ENCODE measurements around the gene NRP1.

NRP1 gene

DNA sequence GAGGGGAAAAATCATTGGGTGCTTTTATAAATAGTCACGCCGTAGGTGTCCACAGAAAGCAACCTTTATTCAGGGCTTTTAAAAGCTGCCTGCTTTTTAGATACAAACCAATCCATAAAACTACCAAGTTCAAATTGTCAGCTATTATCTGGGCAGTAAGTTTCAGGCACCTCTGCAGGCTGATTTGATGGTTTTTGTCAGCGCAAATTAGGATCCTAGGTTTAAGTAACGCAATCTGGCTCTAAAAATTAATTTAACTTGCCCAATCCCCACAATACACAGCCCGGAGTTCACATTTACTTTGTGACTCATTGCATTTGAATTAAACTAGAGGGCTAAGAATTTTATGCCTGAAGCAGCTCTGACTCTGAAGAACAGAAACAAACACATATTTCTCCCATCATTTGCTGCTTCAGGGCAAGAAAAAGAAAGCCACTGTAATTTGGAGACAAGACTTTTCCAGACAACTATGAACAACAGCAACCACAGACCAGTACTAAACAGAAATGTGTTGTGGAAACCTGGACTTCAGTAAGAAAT lies 43.3 kb downstream of the NRP1 start:
- DNase-seq (ENCODE audit: low read depth, low spot score): peak; percentile 91

- peak; percentile 77 for DNase-seq (ENCODE audit: low read depth, low spot score)
These were observed 44.0 kb downstream of the NRP1 start for GRCh38 chr10:33290321-33291052.

DNA sequence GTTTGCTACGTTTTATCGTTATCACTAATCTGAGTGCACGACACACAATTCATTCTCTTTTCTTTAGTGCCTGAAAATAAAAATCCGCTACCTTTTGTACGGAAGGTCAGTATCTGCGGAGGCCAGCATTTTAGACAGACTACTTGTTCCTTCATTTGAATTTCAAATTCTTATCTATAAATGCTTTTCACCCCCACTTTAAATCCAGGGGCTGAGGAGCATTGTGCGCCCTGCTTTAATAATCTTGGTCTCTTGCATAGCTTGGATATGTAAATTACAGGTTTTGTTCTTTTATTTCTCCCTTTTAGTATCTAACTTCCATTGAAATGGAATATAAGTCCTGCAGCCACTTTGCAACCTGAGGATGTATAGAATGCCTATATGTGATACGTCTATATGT lies 44.7 kb downstream of the NRP1 start:
- no peak for DNase-seq (ENCODE audit: low read depth, low spot score)

GRCh38 chr10:33288127-33288526 lies 46.3 kb downstream of the NRP1 start:
- no peak for DNase-seq (ENCODE audit: low read depth, low spot score)

DNA sequence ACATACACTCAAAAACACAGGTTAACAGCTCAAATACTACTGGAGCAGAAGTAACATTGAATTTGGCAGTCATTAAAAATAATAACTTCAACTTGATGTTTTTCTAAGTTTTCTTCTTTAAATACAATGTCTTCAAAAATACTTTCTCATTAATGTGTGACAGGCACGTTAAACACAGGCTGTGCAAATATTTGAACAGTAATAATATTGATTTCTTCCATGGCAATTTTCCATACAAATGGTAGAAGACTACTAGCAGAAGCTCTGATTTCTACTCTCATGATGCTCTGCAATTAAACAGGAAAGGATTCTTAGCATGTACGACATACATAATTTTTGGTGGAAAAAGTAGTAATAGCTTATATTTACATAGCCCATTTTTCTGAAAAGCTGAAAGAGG lies 47.4 kb downstream of the NRP1 start:
- DNase-seq (ENCODE audit: low read depth, low spot score): no peak

GRCh38 chr10:33286157-33286934 lies 48.1 kb downstream of the NRP1 start:
- no peak for DNase-seq (ENCODE audit: low read depth, low spot score)

DNA sequence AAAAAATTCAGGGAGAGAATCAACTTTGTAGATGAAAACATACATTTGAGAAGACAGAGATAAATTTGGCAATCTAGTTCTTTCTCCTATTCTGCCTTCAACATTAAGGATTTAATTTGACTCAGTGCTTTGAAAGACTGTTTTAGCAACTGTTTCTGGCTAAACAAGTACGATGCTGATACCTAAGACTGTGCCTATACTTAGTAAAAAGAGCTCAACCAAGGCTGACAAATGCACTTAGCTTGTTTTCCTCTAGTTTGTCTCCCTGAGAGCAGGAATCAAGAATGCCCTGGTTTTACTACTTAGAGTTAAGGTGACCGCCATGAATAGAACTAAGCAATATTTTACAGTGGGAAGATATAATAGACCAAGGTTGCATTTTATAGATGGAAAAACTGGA lies 49.5 kb downstream of the NRP1 start:
- DNase-seq (ENCODE audit: low read depth, low spot score): no peak

DNA sequence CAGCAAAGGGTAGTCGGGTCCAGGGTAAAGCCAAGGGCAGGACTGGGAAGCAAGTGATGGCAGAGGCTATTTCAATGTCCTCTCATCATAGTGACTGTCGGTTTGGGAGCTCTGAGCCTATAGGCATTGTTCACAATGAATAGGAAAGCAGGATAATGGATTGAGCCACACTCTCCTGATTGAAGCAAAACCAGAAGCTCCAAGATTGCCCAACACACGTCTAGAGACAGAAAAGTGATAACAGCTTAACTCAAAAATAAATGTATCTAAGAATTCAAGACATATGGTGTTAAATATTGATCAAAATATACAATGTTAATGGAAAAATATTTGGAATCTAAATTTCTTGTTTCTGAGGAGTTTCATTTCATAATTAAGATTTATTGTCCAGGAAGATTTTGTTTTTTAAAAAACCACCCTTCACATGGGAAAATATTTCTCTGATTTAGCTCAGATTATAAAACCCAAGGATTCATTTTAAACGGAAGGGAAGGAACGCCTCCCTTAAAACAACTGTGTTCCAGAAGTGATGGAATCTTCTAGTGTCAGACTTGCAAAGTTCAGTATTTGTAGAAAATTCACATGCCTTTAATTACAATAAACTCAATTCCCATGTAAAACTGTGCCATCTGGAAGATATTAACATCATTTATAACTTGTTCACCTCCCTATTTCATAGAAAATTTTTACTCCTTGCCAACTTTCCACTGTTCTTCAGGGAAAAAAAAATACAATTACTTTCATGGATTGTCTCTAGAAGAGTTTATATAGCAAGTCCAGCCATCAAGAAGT lies 54.5 kb downstream of the NRP1 start:
- no peak for DNase-seq (ENCODE audit: low read depth, low spot score)

DNA sequence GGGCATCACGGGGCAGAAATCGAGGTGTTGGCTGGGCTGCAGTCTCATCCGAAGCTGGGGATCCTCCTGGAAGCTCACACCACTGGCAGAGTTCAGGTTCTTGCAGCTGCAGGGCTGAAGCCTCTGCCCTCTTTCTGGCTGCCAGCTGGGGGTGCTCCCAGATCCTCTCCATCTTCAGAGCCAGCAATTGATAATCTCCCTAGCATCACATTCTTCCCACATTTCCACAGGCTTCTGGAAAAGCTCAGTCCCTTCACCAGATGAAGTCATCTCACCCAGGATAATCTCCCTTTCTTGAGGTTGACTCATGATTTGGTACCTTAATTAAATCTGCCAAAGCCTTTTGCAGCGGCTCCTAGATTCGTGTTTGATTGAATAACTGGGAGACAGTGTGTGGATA lies 55.2 kb downstream of the NRP1 start:
- peak; percentile 34 for DNase-seq (ENCODE audit: low read depth, low spot score)

- DNase-seq (ENCODE audit: low read depth, low spot score): no peak
These were observed 56.3 kb downstream of the NRP1 start for GRCh38 chr10:33278198-33278597.

- DNase-seq (ENCODE audit: low read depth, low spot score): peak; percentile 47
These were observed 57.3 kb downstream of the NRP1 start for GRCh38 chr10:33277135-33277536.

DNA sequence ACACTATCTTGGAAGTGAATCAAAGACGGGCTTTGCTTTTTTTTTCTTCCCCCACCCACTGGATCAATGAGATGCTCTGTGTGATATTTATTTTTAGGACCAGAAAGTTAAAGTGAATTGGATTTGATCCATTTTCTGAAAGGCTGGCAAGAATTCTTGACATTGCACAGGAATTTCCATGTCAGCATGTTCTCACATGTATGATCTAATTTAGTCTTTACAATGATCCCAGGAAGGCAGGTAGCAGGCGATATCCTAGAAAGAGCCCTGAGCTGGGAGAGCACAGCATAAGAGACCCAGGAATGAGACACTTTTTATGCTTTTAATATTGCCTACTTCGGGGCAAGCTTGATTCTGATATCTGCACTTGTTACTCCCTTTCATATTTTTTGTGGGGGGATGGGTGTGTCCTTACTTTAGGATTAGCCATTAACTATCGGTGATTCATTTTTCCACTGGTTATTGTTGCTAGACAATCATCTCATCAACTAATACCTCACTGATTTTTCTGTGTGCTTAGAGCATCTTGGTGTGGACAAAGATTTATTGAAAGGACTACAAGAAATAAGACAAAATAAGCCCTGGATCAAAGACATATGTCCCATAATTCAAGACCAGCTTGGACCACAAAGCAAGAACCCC lies 58.1 kb downstream of the NRP1 start:
- DNase-seq (ENCODE audit: low read depth, low spot score): no peak

GRCh38 chr10:33274096-33274785 lies 60.2 kb downstream of the NRP1 start:
- no peak for DNase-seq (ENCODE audit: low read depth, low spot score)

DNA sequence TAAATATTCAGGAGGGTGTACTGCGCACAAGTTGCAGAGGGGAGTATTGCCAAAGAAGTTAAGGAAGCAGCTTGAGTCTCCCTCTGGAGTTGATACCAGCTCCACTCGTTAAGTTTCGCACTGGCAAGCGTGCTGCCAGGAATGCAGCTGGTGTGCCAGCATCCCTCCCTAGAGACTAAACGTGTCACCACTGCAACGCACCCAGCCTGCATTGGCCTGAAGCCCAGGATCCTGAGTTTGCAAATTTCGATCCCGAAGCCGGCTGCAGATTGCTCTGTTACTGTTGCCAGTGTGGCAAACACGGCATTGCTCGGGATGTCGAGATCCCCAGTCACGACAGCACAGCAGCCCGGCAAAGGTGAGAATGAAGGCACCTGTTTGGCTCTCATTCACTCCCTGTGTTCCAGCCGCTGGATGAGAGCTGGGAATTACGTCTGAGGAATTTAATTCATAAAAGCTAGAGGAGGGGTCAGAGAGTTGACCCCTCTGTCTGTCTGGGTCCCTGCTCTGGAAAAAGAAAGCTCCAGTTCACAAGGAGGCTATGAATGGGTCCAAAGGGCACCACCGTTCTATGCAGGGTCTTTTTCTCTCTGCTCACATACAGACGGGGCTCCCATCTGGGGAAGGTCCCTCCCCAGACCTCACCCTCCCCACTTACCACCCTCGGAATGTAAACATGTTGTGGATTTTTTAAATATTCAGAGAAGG lies 61.0 kb downstream of the NRP1 start:
- peak; percentile 97 for DNase-seq (ENCODE audit: low read depth, low spot score)

- DNase-seq (ENCODE audit: low read depth, low spot score): peak; percentile 31
These were observed 61.8 kb downstream of the NRP1 start for GRCh38 chr10:33272635-33273034.

DNA sequence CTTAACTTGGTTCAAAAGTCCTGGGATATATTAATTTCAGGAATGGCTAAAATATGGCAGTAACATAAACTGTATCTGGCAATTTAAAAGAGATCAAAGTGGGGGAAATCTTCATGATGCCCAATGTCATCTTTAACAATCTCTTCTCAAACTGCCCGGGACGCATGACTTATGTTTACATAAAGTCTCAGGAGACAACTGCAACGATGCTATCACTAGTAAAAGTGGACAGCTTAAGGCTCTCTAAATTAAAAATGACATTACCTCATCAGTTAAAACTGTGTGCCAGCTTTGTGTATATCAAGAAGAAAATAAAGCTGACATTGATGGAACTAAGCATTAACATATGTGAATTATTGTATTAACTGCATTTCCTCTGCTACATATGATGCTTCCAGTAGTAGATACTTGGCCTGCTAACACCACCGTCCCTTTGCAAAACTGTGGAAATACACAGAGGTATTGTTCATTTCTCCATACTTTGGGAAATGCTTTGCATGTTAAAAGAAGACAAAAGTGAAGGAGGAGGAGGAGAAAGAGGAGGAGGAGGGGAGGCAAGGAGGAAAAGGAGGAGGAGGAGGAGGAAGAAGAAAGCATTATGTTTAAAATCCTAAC lies 62.4 kb downstream of the NRP1 start:
- no peak for DNase-seq (ENCODE audit: low read depth, low spot score)

- no peak for DNase-seq (ENCODE audit: low read depth, low spot score)
These were observed 63.5 kb downstream of the NRP1 start for GRCh38 chr10:33270971-33271370.

- no peak for DNase-seq (ENCODE audit: low read depth, low spot score)
These were observed 66.8 kb downstream of the NRP1 start for GRCh38 chr10:33267708-33268107.

DNA sequence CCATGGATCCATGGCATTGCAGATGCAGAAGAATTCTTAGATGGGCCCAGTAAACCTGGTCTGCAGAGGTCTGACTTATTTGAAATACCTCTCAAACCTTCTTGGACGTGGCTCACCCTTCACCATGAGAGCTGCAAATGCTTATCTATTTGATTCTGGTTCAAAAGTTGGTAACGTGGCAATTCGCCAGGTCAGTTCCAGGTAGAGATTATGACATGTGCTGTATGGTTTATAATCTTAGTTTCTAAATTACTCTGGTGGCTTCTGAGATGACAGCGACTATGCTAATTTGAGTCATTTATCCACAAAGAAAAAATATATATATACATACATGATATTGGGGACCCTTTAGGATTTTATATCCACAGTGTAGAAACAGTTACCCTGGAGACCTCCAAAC lies 68.8 kb downstream of the NRP1 start:
- no peak for DNase-seq (ENCODE audit: low read depth, low spot score)

DNA sequence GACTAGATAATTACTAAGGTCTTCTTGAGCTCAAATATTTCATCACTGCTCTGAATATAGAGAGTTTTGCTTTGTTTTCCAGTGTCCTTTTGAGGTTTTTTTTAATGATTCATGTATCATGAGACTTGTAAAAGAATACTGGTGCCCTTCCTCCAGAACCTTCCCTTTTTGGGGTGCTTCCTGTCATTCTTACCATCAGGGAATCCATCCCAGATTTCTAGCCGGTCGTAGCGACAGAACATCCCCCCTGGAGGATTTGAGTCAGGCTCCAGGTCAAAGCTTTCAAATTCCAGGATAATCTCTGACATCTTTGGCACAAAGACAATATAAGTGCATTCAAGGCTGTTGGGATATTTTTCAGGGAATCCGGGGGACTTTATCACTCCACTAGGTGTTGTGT lies 71.0 kb downstream of the NRP1 start:
- DNase-seq (ENCODE audit: low read depth, low spot score): no peak
